Large intestine (tissue), 3 donors: ENCODE results near the gene MARCHF6. TPM values are rescaled to one million over a fixed set of nuclear protein-coding genes. Genes with fewer than 3 reads are reported as not detected.
"Not testable (repeated sequence)": the region's sequence is repeated elsewhere in the genome, so short reads cannot be mapped to it uniquely, and the experiment has no call there.

ENCODE experiments used
- DNase-seq, 2 donors: peaks; one replicate each; pipeline versions ENCODE4 v3.0.0 to v3.0.0-alpha.2; 2013
- H3K27ac ChIP-seq: one replicate; pipeline ENCODE4 v1.5.1; 2013; ENCODE audit warnings: low read length
- H3K27me3 ChIP-seq: 2 replicates; pipeline ENCODE4 v1.6.1; 2013; ENCODE audit warnings: low read length; ENCODE audit not compliant: control insufficient read depth, insufficient read depth
- H3K36me3 ChIP-seq: 2 replicates; pipeline ENCODE4 v1.6.1; 2013; ENCODE audit warnings: low read length; ENCODE audit not compliant: control insufficient read depth, insufficient read depth
- H3K4me1 ChIP-seq: one replicate; pipeline ENCODE4 v1.6.1; 2013; ENCODE audit warnings: low read length; ENCODE audit not compliant: control insufficient read depth, insufficient read depth
- H3K4me3 ChIP-seq: one replicate; pipeline ENCODE4 v1.5.1; 2013; ENCODE audit warnings: low read length
- H3K9me3 ChIP-seq: one replicate; pipeline ENCODE4 v1.6.1; 2013; ENCODE audit warnings: mild to moderate bottlenecking, low read depth, low read length, moderate library complexity; ENCODE audit not compliant: control insufficient read depth
- WGBS: methylation state at CpG from one replicate; pipeline ENCODE4 v1.1.5; 2013; ENCODE audit warnings: low lambda C conversion rate; ENCODE audit not compliant: insufficient coverage; 5-methylcytosine and 5-hydroxymethylcytosine counted together
- polyA plus RNA-seq: library from polyadenylated mRNA; unstranded; fragments of 120-200 nt; gene quantifications from one replicate; pipeline ENCODE4 v1.2.1, GENCODE V29; 2013

MARCHF6 gene
- polyA plus RNA-seq, 1 donor: 117 TPM

- H3K4me1 ChIP-seq: no peaks in the 10 kb centered on the region
- peak in 1 of 2 donors; percentile 16 for DNase-seq
- no peaks in the 10 kb centered on the region for H3K27me3 ChIP-seq
- 65% methylated on average over 2 of the region's 11 CpGs for WGBS
- H3K27ac ChIP-seq: no peak overlapping the region
- H3K4me3 ChIP-seq: no peak overlapping the region
- peaks cover 7% of the 10 kb centered on the region for H3K36me3 ChIP-seq
- no peaks in the 10 kb centered on the region for H3K9me3 ChIP-seq
Observed at GRCh38 chr5:10366310-10367272, 13.1 kb downstream of the MARCHF6 start.

- Histone ChIP-seq H3K36me3 (peaks cover 7% of the 10 kb centered on the region), H3K27ac (no peak overlapping the region), H3K27me3 (no peaks in the 10 kb centered on the region), H3K9me3 (no peaks in the 10 kb centered on the region), H3K4me3 (no peak overlapping the region), H3K4me1 (no peaks in the 10 kb centered on the region)
- no peak for DNase-seq
- WGBS: no CpG with 5 or more reads among the region's 1 CpG
Observed at GRCh38 chr5:10367579-10367978, 14.1 kb downstream of the MARCHF6 start.

GRCh38 chr5:10370931-10371330 is 17.4 kb downstream of the MARCHF6 start:
- WGBS: 100% methylated on average over 1 of the region's 2 CpGs
- H3K4me1 ChIP-seq: no peaks in the 10 kb centered on the region
- no peak overlapping the region for H3K27ac ChIP-seq
- peaks cover 6% of the 10 kb centered on the region for H3K9me3 ChIP-seq
- no peak for DNase-seq
- H3K27me3 ChIP-seq: no peaks in the 10 kb centered on the region
- H3K4me3 ChIP-seq: no peak overlapping the region
- peaks cover 12% of the 10 kb centered on the region for H3K36me3 ChIP-seq

GRCh38 chr5:10371369-10371768 is 17.9 kb downstream of the MARCHF6 start:
- not testable (repeated sequence) for DNase-seq, H3K27me3 ChIP-seq, H3K4me1 ChIP-seq, H3K9me3 ChIP-seq, H3K4me3 ChIP-seq, H3K27ac ChIP-seq
- no CpG with 5 or more reads among the region's 2 CpGs for WGBS
- peaks cover 13% of the 10 kb centered on the region for H3K36me3 ChIP-seq

- H3K27ac ChIP-seq: no peak overlapping the region
- no CpG with 5 or more reads among the region's 8 CpGs for WGBS
Observed at GRCh38 chr5:10372726-10373709, 19.5 kb downstream of the MARCHF6 start.

GRCh38 chr5:10374046-10375022 is 20.8 kb downstream of the MARCHF6 start:
- H3K27me3 ChIP-seq: no peaks in the 10 kb centered on the region
- H3K36me3 ChIP-seq: peaks cover 12% of the 10 kb centered on the region
- H3K4me1 ChIP-seq: no peaks in the 10 kb centered on the region
- no CpG with 5 or more reads among the region's 11 CpGs for WGBS
- DNase-seq: no peak
- peaks cover 6% of the 10 kb centered on the region for H3K9me3 ChIP-seq
- H3K27ac ChIP-seq: no peak overlapping the region
- H3K4me3 ChIP-seq: no peak overlapping the region

More at GRCh38 chr5:10372726-10373709, 19.5 kb downstream of the MARCHF6 start:
- H3K27me3 ChIP-seq: no peaks in the 10 kb centered on the region
- peaks cover 6% of the 10 kb centered on the region for H3K9me3 ChIP-seq
- no peak for DNase-seq
- peaks cover 19% of the 10 kb centered on the region for H3K36me3 ChIP-seq
- no peak overlapping the region for H3K4me3 ChIP-seq
- H3K4me1 ChIP-seq: no peaks in the 10 kb centered on the region

- H3K9me3 ChIP-seq, H3K27me3 ChIP-seq, H3K27ac ChIP-seq, DNase-seq, H3K4me3 ChIP-seq, H3K4me1 ChIP-seq: not testable (repeated sequence)
- H3K36me3 ChIP-seq: peaks cover 14% of the 10 kb centered on the region
- no CpG with 5 or more reads among the region's 29 CpGs for WGBS
Observed at GRCh38 chr5:10375146-10375545, 21.7 kb downstream of the MARCHF6 start.

GRCh38 chr5:10376544-10376943 is 23.0 kb downstream of the MARCHF6 start:
- peaks cover 19% of the 10 kb centered on the region for H3K36me3 ChIP-seq
- H3K9me3 ChIP-seq: peaks cover 6% of the 10 kb centered on the region
- H3K27ac ChIP-seq: no peak overlapping the region
- WGBS: no CpG with 5 or more reads among the region's 11 CpGs
- no peak for DNase-seq
- H3K4me3 ChIP-seq: no peak overlapping the region
- no peaks in the 10 kb centered on the region for H3K27me3 ChIP-seq
- no peaks in the 10 kb centered on the region for H3K4me1 ChIP-seq

DNA sequence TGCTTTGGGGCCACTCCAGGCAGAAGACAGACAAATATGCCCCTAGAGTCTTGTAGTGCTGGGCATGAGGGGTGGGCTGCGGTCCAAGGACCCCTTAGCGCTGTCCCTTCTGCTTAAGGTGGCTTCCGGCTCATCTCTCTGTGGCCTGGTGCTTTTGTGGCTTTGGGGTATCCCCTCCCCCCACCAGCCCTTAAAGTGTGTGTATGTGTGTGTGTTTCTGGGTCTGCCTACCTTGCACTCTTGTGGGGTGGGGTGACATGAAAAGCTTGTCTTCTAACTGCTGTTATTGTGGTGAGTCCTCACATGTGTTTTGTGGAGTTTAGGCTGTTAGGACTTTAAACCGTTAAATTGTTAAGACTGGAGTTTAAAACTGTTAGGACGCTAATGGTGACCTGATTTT is 23.6 kb downstream of the MARCHF6 start:
- H3K27ac ChIP-seq: no peak overlapping the region
- no peak overlapping the region for H3K4me3 ChIP-seq
- no peaks in the 10 kb centered on the region for H3K4me1 ChIP-seq
- H3K9me3 ChIP-seq: peaks cover 6% of the 10 kb centered on the region
- no peaks in the 10 kb centered on the region for H3K27me3 ChIP-seq
- WGBS: no CpG with 5 or more reads among the region's 5 CpGs
- no peak for DNase-seq
- H3K36me3 ChIP-seq: peaks cover 25% of the 10 kb centered on the region
